ENCODE measurements around the gene PANX2.

GRCh38 chr22:50175191-50175461 lies 4.6 kb downstream of the PANX2 start:
- TF ChIP-seq POLR2A (IDR thresholded peaks at IDR 0.05) (no peak), CTCF (IDR thresholded peaks at IDR 0.05) (no peak)
